PFSK-1 (cell line): ENCODE data around the gene TAOK1.

Experiments
- TAF1 ChIP-seq: IDR thresholded peaks from 2 replicates; pipeline ENCODE4 v1.6.1; 2012; ENCODE audit warnings: low read length, control low read depth, borderline replicate concordance; ENCODE audit not compliant: insufficient read depth
- TF ChIP-seq, protein P1 (sequence below), 2 experiments: IDR thresholded peaks; 2 replicates each; pipeline versions ENCODE4 v1.6.1 to v1.8.0; 2011 to 2012; ENCODE audit warnings: low read depth in 2 of 2, low read length in 2 of 2, control low read depth in 1 of 2, inconsistent platforms in 1 of 2, mild to moderate bottlenecking in 1 of 2, moderate library complexity in 1 of 2; ENCODE audit not compliant: insufficient read depth in 1 of 2

DNA sequence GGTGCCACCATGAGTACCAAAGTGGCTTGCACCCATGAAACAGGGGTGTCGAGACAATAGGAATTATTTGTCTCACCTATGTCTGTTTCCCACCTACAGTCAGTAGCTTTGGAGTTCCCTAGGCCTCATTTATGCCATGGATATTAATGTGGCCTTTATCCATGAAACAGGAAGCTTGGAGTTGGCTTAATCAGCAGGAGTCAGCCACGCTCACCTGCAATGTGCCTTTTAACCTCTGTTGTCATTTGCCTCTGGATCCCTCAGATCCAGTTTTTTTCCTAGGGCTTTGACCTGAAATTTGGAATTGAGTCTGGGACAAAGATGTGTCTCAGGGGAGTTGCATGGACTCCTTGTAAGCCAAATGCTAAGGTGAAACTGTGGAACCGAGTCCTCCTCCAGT, 44.4 kb downstream of the TAOK1 start:
- TF ChIP-seq, protein P1, sequence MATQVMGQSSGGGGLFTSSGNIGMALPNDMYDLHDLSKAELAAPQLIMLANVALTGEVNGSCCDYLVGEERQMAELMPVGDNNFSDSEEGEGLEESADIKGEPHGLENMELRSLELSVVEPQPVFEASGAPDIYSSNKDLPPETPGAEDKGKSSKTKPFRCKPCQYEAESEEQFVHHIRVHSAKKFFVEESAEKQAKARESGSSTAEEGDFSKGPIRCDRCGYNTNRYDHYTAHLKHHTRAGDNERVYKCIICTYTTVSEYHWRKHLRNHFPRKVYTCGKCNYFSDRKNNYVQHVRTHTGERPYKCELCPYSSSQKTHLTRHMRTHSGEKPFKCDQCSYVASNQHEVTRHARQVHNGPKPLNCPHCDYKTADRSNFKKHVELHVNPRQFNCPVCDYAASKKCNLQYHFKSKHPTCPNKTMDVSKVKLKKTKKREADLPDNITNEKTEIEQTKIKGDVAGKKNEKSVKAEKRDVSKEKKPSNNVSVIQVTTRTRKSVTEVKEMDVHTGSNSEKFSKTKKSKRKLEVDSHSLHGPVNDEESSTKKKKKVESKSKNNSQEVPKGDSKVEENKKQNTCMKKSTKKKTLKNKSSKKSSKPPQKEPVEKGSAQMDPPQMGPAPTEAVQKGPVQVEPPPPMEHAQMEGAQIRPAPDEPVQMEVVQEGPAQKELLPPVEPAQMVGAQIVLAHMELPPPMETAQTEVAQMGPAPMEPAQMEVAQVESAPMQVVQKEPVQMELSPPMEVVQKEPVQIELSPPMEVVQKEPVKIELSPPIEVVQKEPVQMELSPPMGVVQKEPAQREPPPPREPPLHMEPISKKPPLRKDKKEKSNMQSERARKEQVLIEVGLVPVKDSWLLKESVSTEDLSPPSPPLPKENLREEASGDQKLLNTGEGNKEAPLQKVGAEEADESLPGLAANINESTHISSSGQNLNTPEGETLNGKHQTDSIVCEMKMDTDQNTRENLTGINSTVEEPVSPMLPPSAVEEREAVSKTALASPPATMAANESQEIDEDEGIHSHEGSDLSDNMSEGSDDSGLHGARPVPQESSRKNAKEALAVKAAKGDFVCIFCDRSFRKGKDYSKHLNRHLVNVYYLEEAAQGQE (IDR thresholded peaks at IDR 0.05; ENCODE audit: insufficient read depth in 1 of 2, low read depth in 2 of 2, low read length in 2 of 2) = no peak
- TF ChIP-seq TAF1 = no peak
